T-helper 17 cell (primary cell): ENCODE results near the gene PTPRG. TPM values are rescaled to one million over a fixed set of nuclear protein-coding genes. Genes with fewer than 3 reads are reported as not detected.
"Not testable (repeated sequence)": the region's sequence is repeated elsewhere in the genome, so short reads cannot be mapped to it uniquely, and the experiment has no call there.

ENCODE experiments used
- ATAC-seq: fragments of 150-1000 bp; cut with Tn5 transposase; 2 replicates; pipeline ENCODE4 v1.10.0; 2021; ENCODE audit warnings: mild to moderate bottlenecking, moderate library complexity
- DNase-seq, 3 donors: peaks; one replicate each; pipeline versions ENCODE4 v3.0.0 to v3.0.0-alpha.2; 2020 to 2021
- H3K9me3 ChIP-seq: one replicate; pipeline ENCODE4 v1.7.0; 2013; ENCODE audit warnings: low read length, mild to moderate bottlenecking; ENCODE audit not compliant: control insufficient read depth, poor library complexity, severe bottlenecking
- H3K27ac Mint-ChIP-seq: one replicate; pipeline ENCODE4 v1.8.0; 2022; ENCODE audit warnings: mild to moderate bottlenecking, moderate library complexity, mixed read lengths
- H3K27me3 Mint-ChIP-seq: one replicate; pipeline ENCODE4 v1.8.0; 2022; ENCODE audit warnings: mixed read lengths
- H3K36me3 Mint-ChIP-seq: one replicate; pipeline ENCODE4 v1.8.0; 2022; ENCODE audit warnings: low read depth, mixed read lengths
- H3K4me1 Mint-ChIP-seq: one replicate; pipeline ENCODE4 v1.8.0; 2022; ENCODE audit warnings: mild to moderate bottlenecking, mixed read lengths
- H3K4me3 Mint-ChIP-seq: one replicate; pipeline ENCODE4 v1.8.0; 2022; ENCODE audit warnings: mild to moderate bottlenecking, moderate library complexity, mixed read lengths
- total RNA-seq, 4 donors: library from RNA in 2 of 4; stranded (reverse) in 2 of 4; gene quantifications; one replicate each; pipeline ENCODE4 v1.2.3 and lab custom pipeline; 2022 to 2026

The PTPRG gene
- total RNA-seq, 2 donors from 2014 or later, result 0.02 TPM; not detected in 1

DNA sequence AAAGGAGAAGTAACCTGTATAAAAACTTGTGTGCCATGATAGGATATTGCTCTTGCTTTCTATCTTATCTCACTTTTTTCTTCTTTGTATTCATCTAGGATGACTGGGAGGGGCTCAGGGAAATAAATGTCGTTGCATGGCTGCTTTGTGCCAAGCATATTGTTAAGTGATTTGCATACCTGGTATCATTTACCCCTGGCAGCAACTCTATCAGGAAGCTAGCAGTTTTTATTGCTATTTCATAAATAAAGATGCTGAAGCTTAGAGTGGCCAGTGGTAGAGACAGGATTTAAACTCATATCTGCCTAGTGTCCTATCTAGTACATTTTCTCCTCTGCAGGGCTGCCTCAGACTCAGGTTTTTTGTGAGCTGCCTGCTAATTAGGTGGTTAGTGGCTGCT is 253.3 kb downstream of the PTPRG start:
- Mint-ChIP-seq H3K27me3 (no peaks in the 10 kb centered on the region), H3K36me3 (no peaks in the 10 kb centered on the region), H3K27ac (no peak overlapping the region), H3K4me3 (no peak overlapping the region), H3K4me1 (no peaks in the 10 kb centered on the region)
- H3K9me3 ChIP-seq, result no peaks in the 10 kb centered on the region
- ATAC-seq (no peak), DNase-seq (no peak)

DNA sequence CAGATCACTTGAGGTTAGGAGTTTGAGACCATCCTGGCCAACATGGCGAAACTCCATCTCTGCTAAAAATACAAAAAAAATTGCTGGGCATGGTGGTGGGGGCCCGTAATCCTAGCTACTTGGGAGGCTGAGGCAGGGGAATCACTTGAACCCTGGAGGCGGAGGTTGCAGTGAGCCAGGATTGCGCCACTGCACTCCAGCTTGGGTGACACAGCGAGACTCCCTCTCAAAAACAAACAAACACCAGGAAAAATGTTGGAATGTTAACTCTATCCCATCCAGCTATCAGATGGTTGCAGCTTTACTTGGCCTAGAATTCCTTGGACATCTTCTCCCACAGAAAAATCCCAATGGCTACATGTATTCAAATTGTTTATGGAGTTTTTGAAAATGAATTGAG is 254.9 kb downstream of the PTPRG start:
- H3K4me3 Mint-ChIP-seq, H3K27me3 Mint-ChIP-seq, DNase-seq, ATAC-seq, H3K9me3 ChIP-seq, H3K27ac Mint-ChIP-seq, H3K4me1 Mint-ChIP-seq, H3K36me3 Mint-ChIP-seq: not testable (repeated sequence)

GRCh38 chr3:61819861-61820260 is 258.5 kb downstream of the PTPRG start:
- Mint-ChIP-seq H3K4me1 (no peaks in the 10 kb centered on the region), H3K36me3 (no peaks in the 10 kb centered on the region), H3K27me3 (no peaks in the 10 kb centered on the region), H3K4me3 (no peak overlapping the region), H3K27ac (no peak overlapping the region)
- H3K9me3 ChIP-seq, result no peaks in the 10 kb centered on the region
- DNase-seq, result no peak
- ATAC-seq, result no peak

DNA sequence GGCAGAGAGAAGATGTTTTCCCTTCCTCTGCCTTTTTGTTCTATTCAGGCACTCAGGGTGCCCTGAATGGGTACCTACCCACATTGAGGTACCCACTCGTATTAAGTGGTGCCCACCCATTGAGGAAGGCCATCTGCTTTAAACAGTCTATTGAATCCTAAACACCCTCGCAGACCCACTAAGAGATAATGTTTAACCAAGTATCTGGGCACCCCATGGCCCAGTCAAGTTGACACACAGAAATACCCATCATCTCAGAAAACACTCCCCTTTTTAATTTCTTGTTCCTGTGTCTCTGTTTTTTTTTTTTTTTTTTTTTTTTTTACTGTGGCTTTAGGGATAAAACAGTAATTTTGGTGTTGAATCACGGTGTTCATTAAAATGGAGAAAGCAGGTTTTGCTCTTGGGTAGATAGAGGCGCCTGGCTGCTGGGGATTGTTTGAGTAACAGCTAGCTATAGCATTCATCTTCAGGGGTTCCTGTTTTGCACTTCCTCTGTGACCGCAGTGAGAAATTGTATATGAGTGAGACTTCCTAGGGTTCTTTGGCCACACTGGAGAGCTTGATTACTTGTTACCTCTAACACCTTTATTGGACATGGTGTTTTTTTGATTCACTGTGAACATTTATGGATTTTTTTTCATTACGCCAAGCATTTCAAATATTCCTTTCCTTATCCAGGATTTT is 259.1 kb downstream of the PTPRG start:
- Mint-ChIP-seq H3K27ac (no peak overlapping the region), H3K4me3 (no peak overlapping the region), H3K27me3 (no peaks in the 10 kb centered on the region), H3K4me1 (no peaks in the 10 kb centered on the region), H3K36me3 (no peaks in the 10 kb centered on the region)
- ATAC-seq (no peak), DNase-seq (no peak)
- H3K9me3 ChIP-seq, result no peaks in the 10 kb centered on the region

GRCh38 chr3:61821823-61822251 is 260.5 kb downstream of the PTPRG start:
- H3K9me3 ChIP-seq, result no peaks in the 10 kb centered on the region
- no peak for ATAC-seq
- DNase-seq, result no peak
- Mint-ChIP-seq H3K27me3 (no peaks in the 10 kb centered on the region), H3K36me3 (no peaks in the 10 kb centered on the region), H3K4me1 (no peaks in the 10 kb centered on the region), H3K27ac (no peak overlapping the region), H3K4me3 (no peak overlapping the region)

DNA sequence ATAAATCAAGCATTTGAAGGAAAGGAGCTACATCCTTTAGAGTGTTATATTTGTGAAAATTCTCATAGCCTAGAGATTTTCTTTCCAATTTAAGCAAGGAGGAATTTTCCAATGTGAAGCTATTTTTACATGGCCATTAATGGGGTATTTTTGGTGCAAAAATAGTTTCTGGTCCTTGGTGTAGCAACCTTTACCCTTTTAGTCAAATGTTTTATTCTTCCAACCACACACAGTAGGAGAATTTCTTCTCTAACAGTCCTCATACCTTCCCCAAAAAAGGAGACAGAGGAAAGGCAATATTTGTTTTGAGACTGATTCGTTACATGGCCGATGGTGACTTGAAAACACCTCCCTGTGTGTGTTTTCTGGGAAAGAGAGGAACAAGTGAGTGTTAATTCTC is 261.2 kb downstream of the PTPRG start:
- Mint-ChIP-seq H3K27ac (no peak overlapping the region), H3K4me3 (no peak overlapping the region), H3K36me3 (no peaks in the 10 kb centered on the region), H3K27me3 (no peaks in the 10 kb centered on the region), H3K4me1 (no peaks in the 10 kb centered on the region)
- DNase-seq (no peak), ATAC-seq (no peak)
- H3K9me3 ChIP-seq, result no peaks in the 10 kb centered on the region

- no peak for ATAC-seq
- H3K27ac Mint-ChIP-seq, result no peak overlapping the region
- no peaks in the 10 kb centered on the region for H3K36me3 Mint-ChIP-seq
Observed at GRCh38 chr3:61824553-61825135, 263.3 kb downstream of the PTPRG start.

GRCh38 chr3:61826161-61826560 is 264.8 kb downstream of the PTPRG start:
- no peaks in the 10 kb centered on the region for H3K36me3 Mint-ChIP-seq

More at GRCh38 chr3:61824553-61825135, 263.3 kb downstream of the PTPRG start:
- no peaks in the 10 kb centered on the region for H3K9me3 ChIP-seq
- H3K27me3 Mint-ChIP-seq, result no peaks in the 10 kb centered on the region
- H3K4me1 Mint-ChIP-seq, result no peaks in the 10 kb centered on the region
- no peak overlapping the region for H3K4me3 Mint-ChIP-seq
- no peak for DNase-seq

DNA sequence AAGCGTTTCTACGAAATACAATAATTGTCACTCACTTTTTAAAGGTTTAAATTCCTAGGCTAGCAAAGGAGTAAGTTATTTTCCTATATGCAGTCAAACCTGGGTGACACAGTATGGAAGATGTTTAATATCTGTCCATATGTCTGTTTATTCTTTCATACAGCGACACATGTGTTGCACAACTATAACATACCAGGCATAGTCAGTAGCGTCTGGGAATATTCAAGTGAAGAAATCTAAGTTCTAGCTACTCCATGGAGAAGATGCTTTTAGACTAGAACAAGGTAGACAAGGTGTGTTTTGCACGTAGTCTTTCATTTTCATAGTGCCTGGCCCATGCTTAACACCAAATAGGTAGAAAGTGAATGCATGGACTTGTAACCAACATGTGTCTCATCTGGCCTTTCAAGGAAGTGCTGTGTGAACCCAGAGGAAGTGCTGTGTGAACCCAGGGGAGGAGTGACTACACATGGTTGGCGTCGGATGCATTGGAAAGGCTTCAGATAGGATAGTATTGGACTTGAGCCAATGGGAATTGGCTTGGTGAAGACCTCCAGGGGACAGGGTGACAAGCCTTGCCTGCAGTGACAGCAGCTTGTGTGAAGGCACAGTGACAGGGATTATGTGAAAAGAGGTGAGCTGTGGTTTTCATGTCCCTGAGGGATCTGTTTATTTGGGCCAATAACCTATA is 267.0 kb downstream of the PTPRG start:
- DNase-seq, result no peak
- no peaks in the 10 kb centered on the region for H3K36me3 Mint-ChIP-seq
- H3K27ac Mint-ChIP-seq, result no peak overlapping the region
- H3K4me3 Mint-ChIP-seq, result no peak overlapping the region
- no peaks in the 10 kb centered on the region for H3K4me1 Mint-ChIP-seq
- H3K27me3 Mint-ChIP-seq, result no peaks in the 10 kb centered on the region
- ATAC-seq, result no peak
- no peaks in the 10 kb centered on the region for H3K9me3 ChIP-seq

More at GRCh38 chr3:61826161-61826560, 264.8 kb downstream of the PTPRG start:
- no peaks in the 10 kb centered on the region for H3K9me3 ChIP-seq
- no peak for ATAC-seq
- Mint-ChIP-seq H3K4me1 (no peaks in the 10 kb centered on the region), H3K27me3 (no peaks in the 10 kb centered on the region), H3K27ac (no peak overlapping the region), H3K4me3 (no peak overlapping the region)
- no peak for DNase-seq

DNA sequence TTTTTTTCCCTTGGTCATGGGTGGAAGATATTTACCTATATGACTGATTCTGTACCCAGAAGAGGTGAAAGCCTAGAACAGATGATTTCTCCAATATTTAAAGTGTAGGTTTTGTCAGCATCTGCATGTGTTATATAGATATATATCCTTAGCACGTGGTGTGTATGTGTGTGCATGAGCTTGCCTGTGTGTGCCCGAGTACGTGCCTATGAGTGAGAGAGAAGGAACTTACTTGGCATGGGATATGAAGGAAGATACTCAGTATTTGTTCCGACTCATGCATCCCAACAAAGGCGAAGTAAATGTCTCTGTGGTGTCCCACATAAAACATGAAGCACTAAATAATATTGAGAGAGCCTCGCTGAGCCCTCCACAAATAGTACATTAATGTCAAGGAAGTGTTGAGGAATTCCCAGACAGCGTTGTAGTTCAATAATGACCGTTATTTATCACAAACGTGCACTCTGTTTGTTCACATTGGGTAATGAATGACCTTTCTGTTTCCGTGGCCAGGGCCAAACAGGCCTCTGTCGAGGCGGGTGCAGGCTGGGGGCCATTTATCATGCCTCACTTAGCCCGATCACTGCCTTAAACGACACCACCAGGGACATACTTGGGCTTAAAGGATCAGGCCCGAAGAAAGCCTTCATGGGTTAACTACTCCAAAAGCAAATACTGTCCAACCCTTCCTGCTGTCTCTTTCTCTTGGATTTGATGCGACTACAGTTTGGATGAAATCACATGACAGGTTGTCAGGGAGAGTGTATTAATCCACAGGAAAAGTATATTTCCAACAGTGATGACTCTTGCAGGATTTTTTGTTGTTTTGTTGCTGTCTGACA is 267.7 kb downstream of the PTPRG start:
- Mint-ChIP-seq H3K4me1 (no peaks in the 10 kb centered on the region), H3K36me3 (no peaks in the 10 kb centered on the region), H3K27me3 (no peaks in the 10 kb centered on the region), H3K4me3 (no peak overlapping the region), H3K27ac (no peak overlapping the region)
- no peaks in the 10 kb centered on the region for H3K9me3 ChIP-seq
- DNase-seq (no peak), ATAC-seq (no peak)

DNA sequence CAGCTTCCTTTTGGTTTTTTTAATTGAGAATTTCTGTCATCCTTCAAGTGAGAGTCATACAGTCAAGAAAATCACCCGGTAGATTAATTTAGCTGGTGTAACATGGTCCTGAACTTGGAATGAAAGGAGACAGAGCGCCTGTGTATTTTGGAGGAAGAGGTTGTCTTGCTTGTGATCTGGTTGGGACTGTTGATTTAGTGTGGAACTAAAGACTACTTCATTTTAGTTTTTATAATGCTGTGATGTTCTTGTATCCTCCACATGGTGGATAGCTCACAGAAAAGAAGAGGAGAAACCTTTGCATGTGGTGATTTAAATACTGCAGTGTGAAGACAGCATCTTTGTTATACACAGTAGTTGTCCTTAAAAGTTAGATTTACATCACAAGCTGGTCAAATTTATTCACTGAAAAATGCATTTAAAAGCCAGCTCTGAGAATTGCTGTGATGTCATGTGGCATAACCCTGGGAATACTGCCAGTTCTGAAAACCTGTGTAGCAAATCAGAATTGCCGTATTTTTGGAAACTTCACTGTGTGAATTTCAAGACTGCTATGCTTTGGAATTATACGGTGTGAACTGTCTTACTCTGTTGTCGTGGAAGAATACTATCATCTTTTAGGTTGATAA is 268.5 kb downstream of the PTPRG start:
- H3K36me3 Mint-ChIP-seq, result no peaks in the 10 kb centered on the region

DNA sequence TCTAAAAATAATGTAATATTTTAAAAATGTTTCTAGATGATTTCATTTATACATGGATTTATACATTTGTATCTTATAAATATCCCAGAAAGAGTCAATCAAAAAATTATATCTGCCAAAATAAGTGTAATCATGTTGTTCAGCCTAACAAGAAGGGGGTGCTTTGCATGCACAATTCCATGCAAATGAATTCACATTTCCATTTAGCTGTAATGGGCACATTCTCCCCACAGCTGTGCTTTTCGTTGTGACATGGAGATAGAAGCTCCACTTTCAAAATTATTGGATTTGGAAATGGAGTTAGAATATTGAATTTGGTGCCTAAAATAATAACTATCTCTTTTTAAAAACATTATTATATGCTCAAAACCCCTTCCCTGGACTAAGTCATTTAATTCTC is 270.6 kb downstream of the PTPRG start:
- no peaks in the 10 kb centered on the region for H3K4me1 Mint-ChIP-seq

More for the DNA sequence above, 268.5 kb downstream of the PTPRG start:
- no peaks in the 10 kb centered on the region for H3K4me1 Mint-ChIP-seq
- H3K9me3 ChIP-seq, result no peaks in the 10 kb centered on the region
- DNase-seq, result no peak
- ATAC-seq, result no peak
- H3K27ac Mint-ChIP-seq, result no peak overlapping the region
- no peak overlapping the region for H3K4me3 Mint-ChIP-seq
- H3K27me3 Mint-ChIP-seq, result no peaks in the 10 kb centered on the region

More for the DNA sequence above, 270.6 kb downstream of the PTPRG start:
- DNase-seq, result no peak
- Mint-ChIP-seq H3K36me3 (no peaks in the 10 kb centered on the region), H3K27ac (no peak overlapping the region), H3K27me3 (no peaks in the 10 kb centered on the region), H3K4me3 (no peak overlapping the region)
- no peaks in the 10 kb centered on the region for H3K9me3 ChIP-seq
- no peak for ATAC-seq
